AG09319 (cell line): ENCODE data around the gene C15orf61.

Source experiments
- DNase-seq: peaks from one replicate; pipeline ENCODE4 v3.0.0-alpha.2; 2010; ENCODE audit warnings: low read depth; ENCODE audit errors: extremely low read depth
- CTCF ChIP-seq: IDR thresholded peaks from 2 replicates; pipeline ENCODE4 v1.5.1; 2011; ENCODE audit warnings: low read depth, mild to moderate bottlenecking, inconsistent platforms, low read length, moderate library complexity

The C15orf61 gene

DNA sequence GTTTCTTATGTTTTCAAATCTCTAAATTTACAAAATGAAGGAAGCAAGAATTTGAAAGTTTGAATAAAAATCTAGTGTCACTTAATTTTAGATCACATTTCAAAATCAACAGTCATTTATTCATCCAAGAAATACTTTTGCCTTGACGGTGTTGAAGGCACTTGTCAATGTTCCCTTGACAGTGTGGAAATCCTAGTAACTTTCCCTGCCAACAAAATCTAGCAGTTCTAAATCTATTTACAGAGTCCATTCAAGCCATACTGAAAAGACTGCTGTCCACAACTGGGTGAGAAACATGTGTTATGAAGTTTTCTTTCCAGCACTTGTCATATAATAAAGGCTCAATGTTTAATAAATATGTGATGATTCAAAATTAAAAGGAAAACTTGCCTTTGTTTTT, 12.9 kb downstream of the C15orf61 start:
- DNase-seq, result no peak
- no peak for TF ChIP-seq CTCF

DNA sequence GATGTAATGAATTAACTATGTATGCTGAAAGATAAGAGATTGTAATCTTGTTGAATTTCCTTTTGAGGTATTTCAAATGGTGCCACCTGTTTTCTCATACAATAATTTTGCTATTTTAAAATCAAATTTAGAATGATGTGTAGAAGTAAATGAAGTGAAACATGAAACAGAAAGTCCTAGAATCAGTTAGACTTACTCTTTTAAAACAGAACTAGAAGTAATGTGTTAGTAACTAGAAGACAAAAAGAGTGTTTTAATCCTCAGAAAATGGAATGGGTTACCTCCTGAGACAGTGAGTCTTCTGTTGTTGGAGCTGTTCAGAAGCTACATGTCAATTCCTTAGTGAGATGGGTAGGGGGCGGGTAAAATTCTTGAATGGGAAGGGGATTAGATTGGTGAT, 13.4 kb downstream of the C15orf61 start:
- DNase-seq, result no peak

GRCh38 chr15:67537771-67538170, 16.8 kb downstream of the C15orf61 start:
- no peak for DNase-seq
- TF ChIP-seq CTCF, result no peak

More for the DNA sequence above, 13.4 kb downstream of the C15orf61 start:
- TF ChIP-seq CTCF, result no peak

DNA sequence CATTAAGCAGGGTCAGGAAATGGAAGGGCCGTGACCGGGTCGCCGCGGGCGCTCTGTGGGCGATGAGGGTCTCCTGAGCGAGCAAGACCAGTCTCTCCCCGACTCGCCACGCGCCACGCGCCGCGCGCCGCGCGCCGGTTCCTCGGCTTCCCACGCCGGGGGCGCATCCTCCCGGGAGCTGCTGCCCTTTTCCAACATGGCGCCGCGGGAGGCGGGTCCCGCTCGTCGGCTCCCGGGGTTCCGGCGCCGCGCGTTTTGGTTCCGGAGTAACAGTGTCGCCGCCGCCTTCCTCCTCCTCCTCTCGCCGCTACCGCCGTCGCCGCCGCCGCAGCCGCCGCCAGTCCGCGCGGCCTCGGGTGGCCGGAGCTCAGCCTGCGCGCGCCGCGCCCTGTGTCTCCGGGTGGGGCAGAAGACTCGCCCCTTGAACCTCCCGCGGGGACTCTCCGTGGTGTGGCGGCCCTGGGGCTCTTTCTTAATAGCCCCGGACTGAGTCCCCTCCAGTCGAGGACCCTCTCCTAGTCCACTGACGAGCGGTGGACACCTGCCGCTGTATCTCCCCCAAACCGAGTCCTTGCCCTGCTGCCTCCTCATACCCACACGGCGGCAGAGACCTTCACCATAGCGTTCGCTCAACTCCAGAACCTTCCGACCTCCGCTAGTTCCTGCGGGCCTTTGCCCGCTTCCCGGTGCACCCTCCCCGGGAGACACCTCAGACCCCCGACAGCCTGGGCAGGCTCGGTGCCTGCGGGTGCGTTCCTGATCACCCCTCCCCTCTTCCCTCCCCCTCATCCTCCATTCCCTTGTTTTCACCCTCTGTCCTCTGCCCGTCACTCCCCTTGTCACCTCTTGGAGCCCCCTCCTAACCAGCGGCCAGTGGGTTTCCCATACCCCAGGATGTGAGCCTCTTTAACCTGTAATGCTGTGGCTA, 21.8 kb downstream of the C15orf61 start, which contains the start of gene MAP2K5:
Gene MAP2K5 (plus strand): TSS at position 284 of the 928 bp plus-strand sequence. CDS start 633 bp downstream, at position 917.
- peak; percentile 28 for DNase-seq
- TF ChIP-seq CTCF, result no peak

GRCh38 chr15:67543348-67543718, 22.4 kb downstream of the C15orf61 start:
- TF ChIP-seq CTCF, result no peak
- DNase-seq, result no peak

- TF ChIP-seq CTCF, result no peak
These were observed 23.5 kb downstream of the C15orf61 start for GRCh38 chr15:67544475-67544874.

DNA sequence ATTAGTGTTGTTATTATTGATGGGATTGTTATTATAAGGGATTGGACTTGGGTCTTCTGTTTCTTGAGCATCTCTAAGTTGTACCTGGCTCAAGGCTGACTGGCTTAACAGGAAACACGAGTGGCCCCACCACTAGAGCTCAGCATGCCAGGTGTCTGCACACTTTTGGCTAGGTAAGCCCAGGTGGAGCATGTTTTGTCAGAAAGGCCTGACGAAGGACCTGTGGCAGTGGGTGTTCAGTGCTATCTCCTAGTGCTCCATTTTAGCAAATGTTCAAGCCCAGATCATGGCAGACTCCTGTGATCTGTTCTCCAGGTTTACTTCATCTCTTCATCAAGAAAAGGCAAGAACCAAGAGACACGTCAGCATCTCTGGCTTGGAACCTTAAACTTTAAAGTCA, 24.9 kb downstream of the C15orf61 start:
- no peak for TF ChIP-seq CTCF
- no peak for DNase-seq

More at GRCh38 chr15:67544475-67544874, 23.5 kb downstream of the C15orf61 start:
- DNase-seq, result no peak
